ENCODE data around the gene BEST2. TPM values are rescaled to one million over a fixed set of nuclear protein-coding genes. Genes with fewer than 3 reads are reported as not detected.
"Not testable (repeated sequence)": the region's sequence is repeated elsewhere in the genome, so short reads cannot be mapped to it uniquely, and the experiment has no call there.

Gene BEST2
- total and polyA plus RNA-seq, 2 donors from 2014 or later: not detected

DNA sequence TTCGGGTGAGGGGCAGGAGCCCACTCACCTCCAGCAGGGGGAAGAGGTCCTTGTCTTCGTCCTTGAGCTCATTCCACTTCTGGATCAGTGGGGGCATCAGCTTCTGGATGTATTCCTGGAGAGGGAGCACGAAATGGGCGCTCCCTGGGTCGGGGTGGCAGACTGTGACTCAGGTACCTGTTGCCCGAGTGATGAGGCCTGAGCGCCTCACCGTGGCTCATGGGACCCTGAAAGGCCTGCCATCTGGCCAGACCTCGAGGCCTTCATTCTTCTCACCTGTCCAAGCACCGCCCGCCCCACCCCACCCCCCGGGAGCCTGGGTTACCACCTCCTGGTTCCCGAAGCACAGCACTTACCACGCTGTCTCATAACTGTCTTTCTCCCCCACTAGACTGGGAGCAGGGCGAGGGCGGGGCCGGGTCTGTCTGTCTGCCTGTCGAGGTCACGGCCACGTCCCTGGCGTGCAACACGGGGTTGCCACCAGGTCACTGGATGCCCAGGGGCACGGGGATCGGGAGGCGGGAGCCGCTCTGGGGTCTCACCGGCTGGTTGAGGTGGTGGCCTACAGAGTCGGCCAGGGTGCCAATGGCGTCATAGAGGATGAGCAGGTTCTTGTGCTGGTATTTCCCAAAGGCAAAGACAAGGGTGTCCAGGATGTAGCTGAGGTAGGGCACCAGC is 45.8 kb upstream of the BEST2 start:
- no peak for TF ChIP-seq CTCF (IDR thresholded peaks at IDR 0.05; ENCODE audit: borderline replicate concordance, extremely low read depth, insufficient read depth)
- no peaks in the 10 kb centered on the region for H3K4me1 ChIP-seq (ENCODE audit: control insufficient read depth in 2 of 3, insufficient read depth in 2 of 3, low read depth in 1 of 3, low read length in 3 of 3)
- H3K36me3 ChIP-seq (ENCODE audit: control insufficient read depth in 2 of 3, insufficient read depth in 3 of 3, low read length in 3 of 3): peaks cover 4 to 63% (median 28%) of the 10 kb centered on the region in 3 donors
- no peaks in the 10 kb centered on the region for H3K27me3 ChIP-seq (ENCODE audit: control insufficient read depth, insufficient read depth, low read length)
- H3K27ac ChIP-seq (ENCODE audit: low read depth in 2 of 2, low read length in 2 of 2): no peak overlapping the region
- H3K9me3 ChIP-seq (ENCODE audit: control insufficient read depth in 2 of 3, insufficient read depth in 1 of 3, low read length in 3 of 3): no peaks in the 10 kb centered on the region
- no peak overlapping the region for H3K4me3 ChIP-seq (ENCODE audit: low read length in 3 of 3)
- DNase-seq: no peak
- no peak overlapping the region for H3K9ac ChIP-seq (ENCODE audit: low read length in 3 of 3)
- no peak for FAIRE-seq
- intact Hi-C loops (cut with DNase I): no loop called here

GRCh38 chr19:12706332-12706718 is 45.3 kb upstream of the BEST2 start:
- no peaks in the 10 kb centered on the region for H3K27me3 ChIP-seq (ENCODE audit: control insufficient read depth, insufficient read depth, low read length)
- DNase-seq: no peak
- H3K9ac ChIP-seq (ENCODE audit: low read length in 3 of 3): no peak overlapping the region
- no peak for TF ChIP-seq CTCF (IDR thresholded peaks at IDR 0.05; ENCODE audit: borderline replicate concordance, extremely low read depth, insufficient read depth)
- intact Hi-C loops (cut with DNase I): no loop called here
- no peaks in the 10 kb centered on the region for H3K9me3 ChIP-seq (ENCODE audit: control insufficient read depth in 2 of 3, insufficient read depth in 1 of 3, low read length in 3 of 3)
- FAIRE-seq: no peak
- no peak overlapping the region for H3K4me3 ChIP-seq (ENCODE audit: low read length in 3 of 3)
- H3K27ac ChIP-seq (ENCODE audit: low read depth in 2 of 2, low read length in 2 of 2): no peak overlapping the region
- peaks cover 4 to 63% (median 31%) of the 10 kb centered on the region in 3 donors for H3K36me3 ChIP-seq (ENCODE audit: control insufficient read depth in 2 of 3, insufficient read depth in 3 of 3, low read length in 3 of 3)
- H3K4me1 ChIP-seq (ENCODE audit: control insufficient read depth in 2 of 3, insufficient read depth in 2 of 3, low read depth in 1 of 3, low read length in 3 of 3): no peaks in the 10 kb centered on the region

DNA sequence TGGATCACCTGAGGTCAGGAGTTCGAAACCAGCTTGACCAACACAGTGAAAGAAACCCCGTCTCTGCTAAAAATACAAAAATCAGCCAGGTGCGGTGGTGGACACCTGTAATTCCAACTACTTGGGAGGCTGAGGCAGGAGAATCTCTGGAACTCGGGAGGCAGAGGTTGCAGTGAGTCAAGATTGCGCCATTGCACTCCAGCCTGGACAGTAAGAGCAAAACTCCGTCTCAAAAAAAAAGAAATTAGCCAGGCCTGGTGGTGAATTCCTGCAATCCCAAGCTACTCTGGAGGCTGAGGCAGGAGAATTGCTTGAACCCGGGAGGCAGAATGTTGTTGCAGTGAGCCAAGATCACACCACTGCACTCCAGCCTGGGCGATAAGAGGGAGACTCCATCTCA is 43.0 kb upstream of the BEST2 start:
- H3K36me3 ChIP-seq (ENCODE audit: control insufficient read depth in 2 of 3, insufficient read depth in 3 of 3, low read length in 3 of 3): peaks cover 7 to 49% (median 29%) of the 10 kb centered on the region in 3 donors
- DNase-seq (no peak), FAIRE-seq (no peak)
- no peaks in the 10 kb centered on the region for H3K9me3 ChIP-seq (ENCODE audit: control insufficient read depth in 2 of 3, insufficient read depth in 1 of 3, low read length in 3 of 3)
- H3K27ac ChIP-seq (ENCODE audit: low read depth in 2 of 2, low read length in 2 of 2): no peak overlapping the region
- H3K27me3 ChIP-seq (ENCODE audit: control insufficient read depth, insufficient read depth, low read length): no peaks in the 10 kb centered on the region
- H3K9ac ChIP-seq (ENCODE audit: low read length in 3 of 3): no peak overlapping the region
- no peaks in the 10 kb centered on the region for H3K4me1 ChIP-seq (ENCODE audit: control insufficient read depth in 2 of 3, insufficient read depth in 2 of 3, low read depth in 1 of 3, low read length in 3 of 3)
- TF ChIP-seq CTCF (IDR thresholded peaks at IDR 0.05; ENCODE audit: borderline replicate concordance, extremely low read depth, insufficient read depth): no peak
- intact Hi-C loops (cut with DNase I): no loop called here
- no peak overlapping the region for H3K4me3 ChIP-seq (ENCODE audit: low read length in 3 of 3)

GRCh38 chr19:12711187-12711586 is 40.4 kb upstream of the BEST2 start:
- no peak for TF ChIP-seq CTCF (IDR thresholded peaks at IDR 0.05; ENCODE audit: borderline replicate concordance, extremely low read depth, insufficient read depth)
- Histone ChIP-seq H3K27ac (ENCODE audit: low read depth in 2 of 2, low read length in 2 of 2) (no peak overlapping the region), H3K27me3 (ENCODE audit: control insufficient read depth, insufficient read depth, low read length) (no peaks in the 10 kb centered on the region), H3K4me3 (ENCODE audit: low read length in 3 of 3) (no peak overlapping the region), H3K4me1 (ENCODE audit: control insufficient read depth in 2 of 3, insufficient read depth in 2 of 3, low read depth in 1 of 3, low read length in 3 of 3) (no peaks in the 10 kb centered on the region), H3K9ac (ENCODE audit: low read length in 3 of 3) (no peak overlapping the region), H3K9me3 (ENCODE audit: control insufficient read depth in 2 of 3, insufficient read depth in 1 of 3, low read length in 3 of 3) (no peaks in the 10 kb centered on the region), H3K36me3 (ENCODE audit: control insufficient read depth in 2 of 3, insufficient read depth in 3 of 3, low read length in 3 of 3) (peaks cover 9 to 48% (median 26%) of the 10 kb centered on the region in 3 donors)
- no peak for FAIRE-seq
- intact Hi-C loops (cut with DNase I): no loop called here
- no peak for DNase-seq

GRCh38 chr19:12712077-12712476 is 39.5 kb upstream of the BEST2 start:
- H3K27me3 ChIP-seq (ENCODE audit: control insufficient read depth, insufficient read depth, low read length); H3K9me3 ChIP-seq (ENCODE audit: control insufficient read depth in 2 of 3, insufficient read depth in 1 of 3, low read length in 3 of 3); H3K4me1 ChIP-seq (ENCODE audit: control insufficient read depth in 2 of 3, insufficient read depth in 2 of 3, low read depth in 1 of 3, low read length in 3 of 3); H3K9ac ChIP-seq (ENCODE audit: low read length in 3 of 3); H3K27ac ChIP-seq (ENCODE audit: low read depth in 2 of 2, low read length in 2 of 2); intact Hi-C loops (cut with DNase I); FAIRE-seq; H3K4me3 ChIP-seq (ENCODE audit: low read length in 3 of 3): not testable (repeated sequence)
- H3K36me3 ChIP-seq (ENCODE audit: control insufficient read depth in 2 of 3, insufficient read depth in 3 of 3, low read length in 3 of 3): peaks cover 12 to 48% (median 25%) of the 10 kb centered on the region in 3 donors
- DNase-seq: peak in 1 of 5 donors; percentile 24

Data from kidney (tissue), 14 donors.